BE2C (cell line): Measurements from ENCODE around the gene LINC00237. TPM values are rescaled to one million over a fixed set of nuclear protein-coding genes. Genes with fewer than 3 reads are reported as not detected.
A peak's percentile ranks its signal among the peaks of the same experiment; 100 is the strongest.

Source experiments
- DNase-seq: peaks from one replicate; pipeline ENCODE4 v3.0.0-alpha.2; 2020
- H3K27me3 ChIP-seq: fragments of 250-450 bp; sonication (Bioruptor Pico); 2 replicates; pipeline ENCODE4 v1.5.1; 2020; ENCODE audit warnings: mild to moderate bottlenecking
- H3K36me3 ChIP-seq: fragments of 250-450 bp; sonication (Bioruptor Pico); 2 replicates; pipeline ENCODE4 v1.5.1; 2020; ENCODE audit warnings: mild to moderate bottlenecking
- H3K4me1 ChIP-seq: fragments of 250-450 bp; sonication (Bioruptor Pico); 2 replicates; pipeline ENCODE4 v1.5.1; 2020
- H3K4me3 ChIP-seq: 2 replicates; pipeline ENCODE4 v1.5.1; 2011; ENCODE audit warnings: low read depth, low read length
- H3K9me3 ChIP-seq: fragments of 250-450 bp; sonication (Bioruptor Pico); 2 replicates; pipeline ENCODE4 v1.5.1; 2020
- CTCF ChIP-seq: IDR thresholded peaks from 2 replicates; pipeline ENCODE4 v1.5.1; 2012; ENCODE audit warnings: mild to moderate bottlenecking, low read depth, low read length
- polyA plus RNA-seq: library from polyadenylated mRNA; unstranded; fragments of >200 nt; gene quantifications from one replicate; pipeline ENCODE4 v1.2.1, GENCODE V29; 2012; ENCODE audit warnings: low read depth, missing spikeins; ENCODE audit not compliant: insufficient read length, insufficient read depth

Gene LINC00237
- polyA plus RNA-seq: 3.3 TPM

GRCh38 chr20:21106171-21107017 is at the start of gene LINC00237:
TSS of gene LINC00237 (minus strand) at chr20:21106358.
- H3K4me3 ChIP-seq: peak within 1 kb of the TSS; percentile 80
- TF ChIP-seq CTCF: no peak
- H3K36me3 ChIP-seq: no peaks in the 10 kb centered on the region
- no peaks in the 10 kb centered on the region for H3K9me3 ChIP-seq
- no peaks in the 10 kb centered on the region for H3K4me1 ChIP-seq
- peaks cover 16% of the 10 kb centered on the region for H3K27me3 ChIP-seq
- peak; percentile 39 for DNase-seq

- Histone ChIP-seq H3K4me3 (no peak overlapping the region), H3K36me3 (no peaks in the 10 kb centered on the region), H3K4me1 (no peaks in the 10 kb centered on the region), H3K27me3 (no peaks in the 10 kb centered on the region), H3K9me3 (no peaks in the 10 kb centered on the region)
- no peak for TF ChIP-seq CTCF
- DNase-seq: no peak
These were observed 49.1 kb upstream of the LINC00237 start for GRCh38 chr20:21155268-21155667.

- DNase-seq: no peak
- H3K9me3 ChIP-seq: no peaks in the 10 kb centered on the region
- no peaks in the 10 kb centered on the region for H3K36me3 ChIP-seq
- TF ChIP-seq CTCF: no peak
- H3K27me3 ChIP-seq: no peaks in the 10 kb centered on the region
- no peak overlapping the region for H3K4me3 ChIP-seq
- H3K4me1 ChIP-seq: no peaks in the 10 kb centered on the region
These were observed 48.5 kb upstream of the LINC00237 start for GRCh38 chr20:21154692-21155091.

- DNase-seq: no peak
- H3K36me3 ChIP-seq: no peaks in the 10 kb centered on the region; the same call in 1 of the 2 replicates
- H3K4me3 ChIP-seq: no peak overlapping the region
- H3K27me3 ChIP-seq: no peaks in the 10 kb centered on the region
- no peaks in the 10 kb centered on the region for H3K9me3 ChIP-seq
- H3K4me1 ChIP-seq: peaks cover 13% of the 10 kb centered on the region
- no peak for TF ChIP-seq CTCF
These were observed 45.6 kb upstream of the LINC00237 start for GRCh38 chr20:21151791-21152190.

GRCh38 chr20:21149344-21149743 is 43.2 kb upstream of the LINC00237 start:
- 0 out of 2 replicates have a peak, but pooled peaks have one; percentile 6 for TF ChIP-seq CTCF
- Histone ChIP-seq H3K9me3 (no peaks in the 10 kb centered on the region), H3K4me1 (peaks cover 25% of the 10 kb centered on the region), H3K4me3 (no peak overlapping the region), H3K36me3 (no peaks in the 10 kb centered on the region; the same call in 1 of the 2 replicates), H3K27me3 (no peaks in the 10 kb centered on the region)
- no peak for DNase-seq

- no peaks in the 10 kb centered on the region for H3K27me3 ChIP-seq
- no peak overlapping the region for H3K4me3 ChIP-seq
- H3K36me3 ChIP-seq: no peaks in the 10 kb centered on the region; the same call in 1 of the 2 replicates
- H3K9me3 ChIP-seq: no peaks in the 10 kb centered on the region
- DNase-seq: no peak
- H3K4me1 ChIP-seq: peaks cover 33% of the 10 kb centered on the region
- TF ChIP-seq CTCF: no peak
These were observed 41.4 kb upstream of the LINC00237 start for GRCh38 chr20:21147593-21147992.
